ENCODE measurements around the gene TRIM63.

DNA sequence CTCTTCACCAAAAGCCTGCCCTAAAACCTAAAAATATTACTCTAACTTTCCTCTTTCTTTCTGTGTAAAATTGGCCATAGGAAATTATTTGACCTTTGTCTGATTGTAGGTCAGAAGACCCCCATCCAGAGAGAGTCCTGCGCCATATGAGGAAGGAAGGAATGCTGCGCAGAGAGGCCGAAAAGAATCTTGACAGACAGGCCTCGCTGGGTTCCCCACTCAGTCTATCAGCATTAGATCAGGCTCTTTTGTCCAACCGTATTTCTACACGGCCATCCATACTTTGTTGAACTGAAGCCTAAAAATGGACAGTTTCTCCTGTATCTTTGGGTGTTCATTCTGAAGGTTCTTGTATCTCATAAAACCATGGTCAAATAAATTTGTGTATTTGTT lies 17.2 kb downstream of the TRIM63 start:
- TF ChIP-seq, protein P1, sequence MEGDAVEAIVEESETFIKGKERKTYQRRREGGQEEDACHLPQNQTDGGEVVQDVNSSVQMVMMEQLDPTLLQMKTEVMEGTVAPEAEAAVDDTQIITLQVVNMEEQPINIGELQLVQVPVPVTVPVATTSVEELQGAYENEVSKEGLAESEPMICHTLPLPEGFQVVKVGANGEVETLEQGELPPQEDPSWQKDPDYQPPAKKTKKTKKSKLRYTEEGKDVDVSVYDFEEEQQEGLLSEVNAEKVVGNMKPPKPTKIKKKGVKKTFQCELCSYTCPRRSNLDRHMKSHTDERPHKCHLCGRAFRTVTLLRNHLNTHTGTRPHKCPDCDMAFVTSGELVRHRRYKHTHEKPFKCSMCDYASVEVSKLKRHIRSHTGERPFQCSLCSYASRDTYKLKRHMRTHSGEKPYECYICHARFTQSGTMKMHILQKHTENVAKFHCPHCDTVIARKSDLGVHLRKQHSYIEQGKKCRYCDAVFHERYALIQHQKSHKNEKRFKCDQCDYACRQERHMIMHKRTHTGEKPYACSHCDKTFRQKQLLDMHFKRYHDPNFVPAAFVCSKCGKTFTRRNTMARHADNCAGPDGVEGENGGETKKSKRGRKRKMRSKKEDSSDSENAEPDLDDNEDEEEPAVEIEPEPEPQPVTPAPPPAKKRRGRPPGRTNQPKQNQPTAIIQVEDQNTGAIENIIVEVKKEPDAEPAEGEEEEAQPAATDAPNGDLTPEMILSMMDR (conservative IDR thresholded peaks at IDR 0.05; ENCODE audit: low read depth, low read length) = no peak
- TF ChIP-seq EZH2 (IDR thresholded peaks at IDR 0.05; ENCODE audit: borderline replicate concordance, low read depth, low read length, poor library complexity, severe bottlenecking) = no peak

All from A673 (cell line).